ENCODE measurements around the gene DCAF12.
A peak's percentile ranks its signal among the peaks of the same experiment; 100 is the strongest.

Gene DCAF12

DNA sequence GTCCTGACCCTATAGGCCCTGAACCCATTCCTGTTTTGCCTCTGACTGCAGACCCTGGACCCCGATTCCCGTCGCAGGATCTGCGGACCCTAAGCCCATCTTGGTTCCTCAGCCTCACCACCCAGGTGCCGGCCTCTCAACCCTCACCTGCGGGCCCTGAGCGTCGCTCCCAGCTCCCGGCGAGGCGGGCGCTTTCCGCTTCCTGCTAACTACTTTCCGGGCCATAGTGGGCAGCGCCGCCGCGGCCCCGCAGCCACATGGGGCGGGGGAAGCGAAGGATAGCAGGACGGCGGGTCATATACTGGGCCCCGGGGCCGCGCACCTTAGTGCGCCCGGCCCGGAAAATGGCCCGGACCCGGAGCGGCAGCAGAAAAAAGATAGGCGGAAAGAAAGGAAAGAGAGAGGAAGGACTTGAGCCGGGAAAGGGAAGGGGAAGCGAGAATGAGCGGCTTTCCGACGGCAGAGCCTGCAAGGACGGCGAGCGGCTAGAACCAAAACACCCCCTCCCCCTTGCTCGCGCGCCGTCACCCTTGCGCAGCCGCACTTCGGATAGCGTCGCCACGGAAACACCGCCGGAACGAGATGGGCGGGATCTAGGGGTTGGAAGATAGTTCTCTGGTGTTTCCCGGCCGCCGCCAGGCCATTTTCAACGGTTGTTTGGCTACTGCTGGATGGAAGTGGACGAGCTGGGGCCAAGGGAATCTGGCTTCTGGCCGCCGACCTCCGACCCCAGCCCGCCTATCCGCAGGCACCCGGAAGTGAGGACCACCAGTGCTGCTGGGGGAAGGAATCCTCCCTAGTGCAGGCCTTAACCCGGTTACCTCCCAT lies at the start of gene DCAF12:
Gene DCAF12, minus strand, starts transcription at position 492 of the 828 bp plus-strand sequence. Its CDS starts 267 bp downstream, at position 225.
- Mint-ChIP-seq H3K36me3 (peaks cover 10% of the 10 kb centered on the region), H3K9me3 (peaks cover 9% of the 10 kb centered on the region), H3K4me1 (peaks cover 49% of the 10 kb centered on the region), H3K27ac (peak within 1 kb of the TSS; percentile 75), H3K27me3 (peaks cover 75% of the 10 kb centered on the region), H3K4me3 (peak within 1 kb of the TSS; percentile 92)
- ATAC-seq, result peak; percentile 88

DNA sequence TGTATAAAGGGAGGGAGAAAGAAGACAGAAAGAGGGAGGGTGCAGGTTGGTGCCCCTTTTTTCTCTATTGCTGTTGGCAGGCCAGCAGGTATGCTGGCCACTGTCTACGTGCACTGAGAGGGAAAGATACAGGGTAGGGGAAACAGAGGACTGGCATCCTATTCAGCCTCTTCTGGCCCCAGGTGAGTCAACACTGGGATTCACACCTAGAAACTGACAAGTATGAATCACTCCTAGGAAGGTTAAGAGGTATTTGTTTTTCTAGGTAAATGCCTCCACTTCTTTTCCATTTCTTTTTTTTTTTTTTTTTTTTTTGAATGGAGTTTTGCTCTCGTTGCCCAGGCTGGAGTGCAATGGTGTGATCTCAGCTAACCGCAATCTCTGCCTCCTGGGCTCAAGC lies 49.6 kb upstream of the DCAF12 start:
- H3K9me3 Mint-ChIP-seq, result no peaks in the 10 kb centered on the region
- no peaks in the 10 kb centered on the region for H3K36me3 Mint-ChIP-seq
- peaks cover 26% of the 10 kb centered on the region for H3K4me1 Mint-ChIP-seq
- no peak overlapping the region for H3K27ac Mint-ChIP-seq
- H3K4me3 Mint-ChIP-seq, result no peak overlapping the region
- no peak for ATAC-seq
- H3K27me3 Mint-ChIP-seq, result no peaks in the 10 kb centered on the region

DNA sequence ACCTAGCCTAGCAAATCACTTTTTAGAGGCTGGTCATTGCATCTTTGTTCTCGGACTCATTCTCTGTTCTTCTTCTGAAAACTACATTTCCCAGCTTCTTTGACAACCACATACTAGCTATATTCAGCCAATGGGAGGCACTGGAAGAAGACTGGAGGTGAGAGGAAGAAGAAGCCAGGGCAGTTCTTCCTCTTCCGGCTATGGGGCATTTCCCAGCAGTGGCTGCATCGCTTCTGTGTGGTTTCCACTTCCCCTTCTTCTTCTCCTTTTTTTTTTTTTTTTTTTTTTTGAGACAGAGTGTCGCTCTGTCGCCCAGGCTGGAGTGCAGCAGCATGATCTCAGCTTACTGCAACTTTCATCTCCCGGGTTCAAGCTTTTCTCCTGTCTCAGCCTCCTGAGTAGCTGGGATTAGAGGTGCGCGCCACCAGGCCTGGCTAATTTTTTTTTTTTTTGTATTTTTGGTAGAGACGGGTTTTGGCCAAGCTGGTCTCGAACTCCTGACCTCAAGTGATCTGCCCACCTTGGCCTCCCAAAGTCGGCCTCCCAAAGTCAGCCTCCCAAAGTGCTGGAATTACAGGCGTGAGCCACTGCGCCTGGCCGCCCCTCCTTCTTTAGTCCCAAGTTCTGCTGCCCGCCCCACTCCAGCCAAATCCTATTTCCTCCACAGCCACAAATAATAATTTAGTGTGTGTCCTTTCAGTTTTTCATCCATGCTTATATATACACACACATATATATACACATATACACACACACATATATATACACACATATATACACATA lies 45.4 kb upstream of the DCAF12 start:
- peak; percentile 97 for ATAC-seq
- H3K36me3 Mint-ChIP-seq, result no peaks in the 10 kb centered on the region
- peak overlapping the region; percentile 46 for H3K4me3 Mint-ChIP-seq
- H3K27me3 Mint-ChIP-seq, result peaks cover 6% of the 10 kb centered on the region
- H3K27ac Mint-ChIP-seq, result peak overlapping the region; percentile 22
- no peaks in the 10 kb centered on the region for H3K9me3 Mint-ChIP-seq
- H3K4me1 Mint-ChIP-seq, result peaks cover 12% of the 10 kb centered on the region

DNA sequence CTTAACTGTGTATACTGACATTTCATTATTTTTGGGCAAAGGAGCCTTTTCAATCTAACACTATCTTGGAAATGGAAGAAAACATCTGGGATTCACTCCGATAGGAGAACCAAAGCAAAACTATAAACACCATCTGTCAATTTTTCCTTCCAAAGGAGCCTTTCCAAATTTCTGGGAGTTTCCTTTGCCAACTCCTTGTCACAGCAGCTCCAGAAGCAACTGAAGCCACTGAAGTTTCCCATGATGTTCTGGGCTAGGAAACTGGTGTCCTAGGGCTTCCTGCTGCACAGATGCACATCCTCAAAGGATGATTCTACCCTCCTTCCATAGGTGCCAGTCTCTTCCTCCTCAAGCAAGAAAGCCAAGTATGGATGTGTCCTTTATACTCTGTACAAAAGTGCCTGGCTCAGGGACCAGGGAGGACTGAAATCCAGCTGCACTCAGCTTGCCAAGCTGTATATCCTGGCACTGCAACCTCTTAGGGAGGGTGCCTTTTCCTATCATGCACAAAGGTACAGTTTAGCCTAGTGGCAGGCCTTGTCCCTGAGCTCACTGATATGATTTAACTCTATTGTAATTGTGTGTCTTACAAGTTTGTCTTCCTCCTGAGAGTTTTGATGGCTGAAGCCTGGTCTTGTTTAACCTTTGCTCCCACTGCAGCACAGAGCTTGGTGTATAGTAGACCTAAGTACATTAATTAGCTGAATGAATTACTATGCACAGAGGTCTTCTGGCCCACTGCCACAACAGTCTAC lies 43.9 kb upstream of the DCAF12 start:
- Mint-ChIP-seq H3K9me3 (no peaks in the 10 kb centered on the region), H3K27ac (no peak overlapping the region), H3K36me3 (no peaks in the 10 kb centered on the region), H3K4me3 (no peak overlapping the region), H3K27me3 (peaks cover 13% of the 10 kb centered on the region), H3K4me1 (peaks cover 12% of the 10 kb centered on the region)
- ATAC-seq, result no peak

DNA sequence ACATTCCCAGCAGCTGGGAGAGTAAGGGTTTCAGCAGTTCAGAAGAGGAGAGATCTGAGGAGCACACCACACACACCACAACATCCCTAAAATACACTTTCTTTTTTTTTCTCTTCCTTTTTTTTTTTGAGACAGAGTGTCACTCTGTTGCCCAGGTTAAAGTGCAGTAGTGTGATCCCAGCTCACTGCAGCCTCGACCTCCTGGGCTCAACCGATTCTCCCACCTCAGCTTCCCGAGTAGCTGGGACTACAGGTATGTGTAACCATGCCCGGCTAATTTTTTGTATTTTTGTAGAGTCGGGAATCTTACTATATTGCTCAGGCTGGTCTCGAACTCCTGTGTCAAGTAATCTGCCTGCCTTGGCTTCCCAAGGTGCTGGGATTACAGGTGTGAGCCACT lies 42.6 kb upstream of the DCAF12 start:
- no peak for ATAC-seq
- Mint-ChIP-seq H3K27ac (no peak overlapping the region), H3K4me1 (peaks cover 12% of the 10 kb centered on the region), H3K4me3 (no peak overlapping the region), H3K36me3 (no peaks in the 10 kb centered on the region), H3K27me3 (peaks cover 13% of the 10 kb centered on the region), H3K9me3 (no peaks in the 10 kb centered on the region)

DNA sequence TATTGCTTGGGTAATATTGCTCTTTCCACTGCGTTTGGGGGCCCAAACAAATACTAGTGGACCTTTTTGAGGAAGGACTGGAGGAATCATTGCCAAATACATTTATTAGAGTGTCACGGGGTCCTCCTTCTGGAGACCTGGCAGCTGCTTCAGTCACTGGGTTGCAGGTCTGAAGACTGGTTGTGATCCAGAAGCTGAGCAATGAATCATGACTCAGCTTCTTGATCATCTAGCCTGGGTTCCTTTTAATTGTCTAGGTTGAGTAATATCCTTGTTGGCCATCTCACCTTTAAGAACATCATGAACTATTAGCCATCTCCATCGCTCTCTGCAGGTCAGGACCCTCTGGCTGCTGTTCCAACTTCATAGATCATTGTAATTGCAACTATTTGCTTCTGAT lies 36.9 kb upstream of the DCAF12 start:
- Mint-ChIP-seq H3K27me3 (peaks cover 13% of the 10 kb centered on the region), H3K27ac (no peak overlapping the region), H3K4me3 (no peak overlapping the region), H3K4me1 (no peaks in the 10 kb centered on the region), H3K36me3 (no peaks in the 10 kb centered on the region), H3K9me3 (no peaks in the 10 kb centered on the region)
- ATAC-seq, result no peak

DNA sequence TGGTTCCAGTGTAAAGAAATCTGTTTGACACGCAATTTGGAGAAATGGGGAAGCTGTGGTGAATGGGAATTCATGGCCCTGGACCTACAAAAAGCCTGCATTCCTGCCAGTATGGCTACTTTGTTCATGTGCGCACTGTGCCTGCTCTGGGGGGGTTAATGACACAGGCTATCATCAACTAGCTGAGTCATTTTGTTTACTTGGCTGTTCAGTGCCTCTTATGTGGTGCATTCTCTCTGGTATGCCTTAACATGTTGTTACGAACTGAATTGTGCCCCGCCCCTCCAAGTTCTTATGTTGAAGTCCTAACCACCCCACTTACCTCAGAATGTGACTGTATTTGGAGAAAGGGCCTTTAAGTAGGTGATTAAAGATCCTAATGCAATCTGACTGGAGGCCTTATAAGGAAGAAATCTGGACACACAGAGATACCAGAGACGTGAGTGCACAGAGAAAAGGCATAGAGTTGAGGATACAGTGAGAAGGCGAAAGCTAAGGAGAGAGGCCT lies 31.9 kb upstream of the DCAF12 start:
- Mint-ChIP-seq H3K27me3 (no peaks in the 10 kb centered on the region), H3K4me1 (no peaks in the 10 kb centered on the region), H3K36me3 (no peaks in the 10 kb centered on the region), H3K9me3 (no peaks in the 10 kb centered on the region), H3K4me3 (no peak overlapping the region), H3K27ac (no peak overlapping the region)
- ATAC-seq, result no peak

DNA sequence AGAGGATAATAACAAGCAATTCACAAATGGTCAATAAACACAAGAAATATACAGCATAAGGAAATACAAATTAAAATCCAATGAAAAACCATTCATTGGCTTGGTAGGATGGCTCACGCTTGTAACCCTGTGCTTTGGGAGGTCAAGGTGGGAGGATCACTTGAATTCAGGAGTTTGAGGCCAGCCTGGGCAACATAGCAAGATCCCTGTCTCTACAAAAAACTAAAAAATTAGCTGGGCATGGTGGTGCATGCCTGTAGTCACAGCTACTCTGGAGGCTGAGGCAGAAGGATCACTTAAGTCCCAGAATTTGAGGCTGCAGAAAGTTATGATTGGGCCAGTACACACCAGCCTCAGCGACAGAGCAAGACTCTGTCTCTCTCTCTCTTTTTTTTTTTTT lies 31.4 kb upstream of the DCAF12 start:
- H3K36me3 Mint-ChIP-seq, result no peaks in the 10 kb centered on the region
- ATAC-seq, result no peak
- no peak overlapping the region for H3K27ac Mint-ChIP-seq
- H3K4me3 Mint-ChIP-seq, result no peak overlapping the region
- no peaks in the 10 kb centered on the region for H3K9me3 Mint-ChIP-seq
- H3K27me3 Mint-ChIP-seq, result no peaks in the 10 kb centered on the region
- no peaks in the 10 kb centered on the region for H3K4me1 Mint-ChIP-seq

DNA sequence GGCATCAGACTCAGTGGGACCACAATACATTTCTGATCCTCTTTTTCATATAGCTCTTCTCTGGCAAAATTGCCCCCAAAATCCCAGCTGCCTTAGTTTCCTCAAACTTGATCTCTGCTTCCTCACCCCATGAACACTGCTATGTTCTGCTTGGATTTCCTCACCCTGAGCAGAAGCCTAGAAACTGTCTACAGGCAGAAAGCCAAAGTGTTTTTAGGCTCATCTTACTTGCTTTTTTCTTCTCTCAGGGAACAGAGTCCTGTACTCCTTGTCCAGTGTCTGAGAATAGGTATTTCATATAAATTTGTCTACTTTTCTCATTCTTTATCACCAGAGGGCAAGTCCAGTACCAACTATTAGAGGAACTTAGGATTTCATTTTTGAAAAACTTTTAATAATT lies 30.8 kb upstream of the DCAF12 start:
- ATAC-seq, result no peak
- H3K4me1 Mint-ChIP-seq, result no peaks in the 10 kb centered on the region
- no peaks in the 10 kb centered on the region for H3K9me3 Mint-ChIP-seq
- H3K36me3 Mint-ChIP-seq, result no peaks in the 10 kb centered on the region
- H3K27ac Mint-ChIP-seq, result no peak overlapping the region
- H3K27me3 Mint-ChIP-seq, result no peaks in the 10 kb centered on the region
- no peak overlapping the region for H3K4me3 Mint-ChIP-seq

DNA sequence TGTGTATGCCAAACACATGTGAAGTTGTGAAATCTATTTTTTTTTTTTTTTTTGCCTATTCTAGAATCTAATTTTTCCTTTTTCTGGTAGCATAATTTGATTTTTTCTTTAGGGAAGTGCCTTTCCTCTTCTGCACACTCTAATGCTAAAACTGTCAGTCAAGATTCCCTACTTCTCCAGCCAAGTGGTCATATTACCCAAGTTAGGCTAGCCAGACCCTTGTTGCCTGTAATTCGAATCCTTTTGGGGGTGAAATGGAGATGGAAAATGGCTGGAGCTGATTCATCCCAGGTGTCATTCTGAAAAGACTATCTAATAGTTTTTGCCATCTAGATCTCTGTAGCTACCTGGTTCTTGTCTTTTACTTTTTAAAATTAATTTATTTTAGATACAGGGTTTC lies 27.6 kb upstream of the DCAF12 start:
- no peak for ATAC-seq
- no peaks in the 10 kb centered on the region for H3K9me3 Mint-ChIP-seq
- H3K4me3 Mint-ChIP-seq, result no peak overlapping the region
- H3K4me1 Mint-ChIP-seq, result no peaks in the 10 kb centered on the region
- no peak overlapping the region for H3K27ac Mint-ChIP-seq
- H3K27me3 Mint-ChIP-seq, result peaks cover 22% of the 10 kb centered on the region
- no peaks in the 10 kb centered on the region for H3K36me3 Mint-ChIP-seq

DNA sequence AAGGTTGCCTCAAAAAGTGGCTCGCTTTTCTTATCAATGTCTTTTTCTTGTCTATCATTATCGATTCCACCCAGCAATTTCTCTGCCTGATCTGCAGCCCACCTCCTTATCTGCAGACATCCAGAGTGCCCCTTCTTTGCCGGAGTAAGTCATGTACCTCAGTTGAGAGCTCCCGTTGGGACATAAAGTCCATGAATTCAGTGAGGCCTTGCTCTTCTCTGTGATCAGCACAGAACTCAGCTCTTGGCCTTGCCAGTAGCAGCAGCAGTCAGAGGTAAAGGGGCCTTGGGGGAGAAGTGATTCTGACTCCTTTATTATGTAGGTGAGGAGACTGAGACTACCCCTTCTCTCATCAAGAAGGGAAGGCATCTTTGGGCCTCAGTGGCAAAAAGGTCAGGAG lies 24.9 kb upstream of the DCAF12 start:
- Mint-ChIP-seq H3K27ac (no peak overlapping the region), H3K4me3 (no peak overlapping the region), H3K27me3 (peaks cover 46% of the 10 kb centered on the region), H3K9me3 (no peaks in the 10 kb centered on the region), H3K4me1 (no peaks in the 10 kb centered on the region), H3K36me3 (no peaks in the 10 kb centered on the region)
- ATAC-seq, result no peak

DNA sequence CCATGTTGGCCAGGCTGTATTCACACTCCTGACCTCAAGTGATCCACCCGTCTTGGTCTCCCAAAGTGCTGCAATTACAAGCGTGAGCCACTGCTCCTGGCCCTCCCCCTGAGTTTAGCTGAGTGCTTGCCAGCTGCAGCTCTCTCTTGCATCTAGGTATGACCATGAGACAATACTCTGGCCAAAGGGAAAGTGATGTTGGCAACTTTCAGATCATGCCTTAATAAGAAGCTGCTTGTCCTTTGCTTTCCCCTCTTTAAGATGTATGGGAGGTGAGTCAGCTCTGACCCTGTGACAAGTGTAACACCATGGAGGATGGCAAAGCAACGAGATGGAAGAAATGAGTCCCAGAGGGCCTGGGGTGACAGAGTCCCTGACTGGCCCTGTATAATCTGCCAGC lies 18.7 kb upstream of the DCAF12 start:
- Mint-ChIP-seq H3K4me1 (no peaks in the 10 kb centered on the region), H3K27ac (no peak overlapping the region), H3K27me3 (peaks cover 85% of the 10 kb centered on the region), H3K4me3 (no peak overlapping the region), H3K36me3 (no peaks in the 10 kb centered on the region), H3K9me3 (no peaks in the 10 kb centered on the region)
- no peak for ATAC-seq

DNA sequence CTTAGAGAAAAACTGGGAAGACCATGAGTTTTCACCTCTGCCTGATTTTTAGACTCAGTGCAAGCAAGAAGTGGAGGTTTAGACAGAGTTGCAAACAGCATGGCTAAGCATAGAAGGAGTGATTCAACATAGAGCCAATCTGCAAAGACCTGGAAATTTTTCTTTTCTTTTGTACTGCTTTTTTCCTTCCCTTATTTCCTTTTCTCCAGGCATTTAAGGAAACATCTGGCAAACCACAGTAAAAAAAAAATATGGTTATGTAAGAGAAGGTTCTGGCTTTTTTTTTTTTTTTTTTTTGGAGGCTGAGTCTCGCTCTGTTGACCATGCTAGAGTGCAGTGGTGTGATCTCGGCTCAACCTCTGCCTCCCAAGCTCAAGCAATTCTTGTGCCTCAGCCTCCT lies 16.6 kb upstream of the DCAF12 start:
- H3K36me3 Mint-ChIP-seq, result no peaks in the 10 kb centered on the region
- H3K27me3 Mint-ChIP-seq, result peaks cover 84% of the 10 kb centered on the region
- H3K27ac Mint-ChIP-seq, result no peak overlapping the region
- no peak for ATAC-seq
- no peaks in the 10 kb centered on the region for H3K4me1 Mint-ChIP-seq
- no peaks in the 10 kb centered on the region for H3K9me3 Mint-ChIP-seq
- H3K4me3 Mint-ChIP-seq, result no peak overlapping the region

DNA sequence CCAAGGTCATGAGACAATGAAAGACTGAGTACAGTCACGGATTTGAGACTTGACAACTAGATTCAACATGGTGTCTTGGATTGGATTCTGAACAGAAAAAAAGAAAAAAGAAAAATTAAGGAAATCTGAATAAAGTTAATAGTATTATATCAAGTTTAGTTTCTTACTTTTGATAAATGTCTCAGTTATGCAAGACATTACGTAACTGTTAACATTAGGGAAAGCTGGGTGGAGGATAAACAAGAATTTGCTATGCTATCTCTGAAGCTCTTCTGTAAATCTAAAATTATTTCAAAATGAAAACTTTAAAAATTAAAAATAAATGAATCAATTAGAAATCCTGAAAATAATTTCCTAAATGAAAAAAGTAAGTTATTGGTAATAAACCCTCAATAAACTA lies 14.4 kb upstream of the DCAF12 start:
- H3K36me3 Mint-ChIP-seq, result no peaks in the 10 kb centered on the region
- no peak overlapping the region for H3K27ac Mint-ChIP-seq
- no peak for ATAC-seq
- no peaks in the 10 kb centered on the region for H3K4me1 Mint-ChIP-seq
- H3K27me3 Mint-ChIP-seq, result peaks cover 63% of the 10 kb centered on the region
- H3K9me3 Mint-ChIP-seq, result no peaks in the 10 kb centered on the region
- no peak overlapping the region for H3K4me3 Mint-ChIP-seq

DNA sequence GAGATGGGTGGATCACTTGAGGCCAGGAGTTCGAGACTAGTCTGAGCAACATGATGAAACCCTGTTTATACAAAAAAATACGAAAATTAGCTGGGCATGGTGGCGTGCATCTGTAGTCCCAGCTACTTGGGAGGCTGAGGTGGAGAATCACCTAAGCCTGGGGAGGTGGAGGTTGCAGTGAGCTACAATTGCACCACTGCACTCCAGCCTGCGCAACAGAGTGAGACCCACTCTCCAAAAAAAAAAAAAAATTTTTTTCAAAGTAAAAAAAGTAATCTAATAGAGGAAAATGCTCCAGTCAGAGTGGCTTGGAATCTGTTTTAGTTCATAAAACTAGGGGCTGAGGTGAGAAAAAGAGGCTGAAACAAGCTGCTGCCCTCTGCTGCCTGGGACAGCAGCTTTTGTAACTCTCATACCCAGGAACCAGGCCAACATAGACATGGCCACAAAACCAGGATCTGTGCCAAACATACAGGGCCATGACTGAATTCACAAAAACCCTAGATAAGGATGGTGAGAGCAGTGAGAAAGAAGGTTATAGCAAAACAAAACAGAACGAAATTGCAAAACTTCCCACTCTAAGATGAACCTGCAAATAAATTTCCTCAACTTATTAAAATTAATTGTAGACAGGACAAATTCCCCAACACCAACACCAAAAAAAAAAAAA lies 13.1 kb upstream of the DCAF12 start:
- Mint-ChIP-seq H3K36me3 (no peaks in the 10 kb centered on the region), H3K4me1 (no peaks in the 10 kb centered on the region), H3K27ac (no peak overlapping the region), H3K9me3 (no peaks in the 10 kb centered on the region), H3K27me3 (peaks cover 54% of the 10 kb centered on the region), H3K4me3 (no peak overlapping the region)
- ATAC-seq, result no peak

Measured in stimulated activated memory B cell treated with anti-CD40 and anti-IgM and Interleukin-4, amounts not matched to agents 10 μg/mL and 1 μg/mL and 100 μg/mL, for 72 hours (primary cell).